NCI-H2196 (cell line): Measurements from ENCODE around the gene KLK12.

Experiments
- DNase-seq: peaks from one replicate; lab custom pipeline; 2025; ENCODE audit not compliant: unreplicated experiment; lab: John Stamatoyannopoulos, UW

Gene KLK12, protein sequence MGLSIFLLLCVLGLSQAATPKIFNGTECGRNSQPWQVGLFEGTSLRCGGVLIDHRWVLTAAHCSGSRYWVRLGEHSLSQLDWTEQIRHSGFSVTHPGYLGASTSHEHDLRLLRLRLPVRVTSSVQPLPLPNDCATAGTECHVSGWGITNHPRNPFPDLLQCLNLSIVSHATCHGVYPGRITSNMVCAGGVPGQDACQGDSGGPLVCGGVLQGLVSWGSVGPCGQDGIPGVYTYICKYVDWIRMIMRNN

DNA sequence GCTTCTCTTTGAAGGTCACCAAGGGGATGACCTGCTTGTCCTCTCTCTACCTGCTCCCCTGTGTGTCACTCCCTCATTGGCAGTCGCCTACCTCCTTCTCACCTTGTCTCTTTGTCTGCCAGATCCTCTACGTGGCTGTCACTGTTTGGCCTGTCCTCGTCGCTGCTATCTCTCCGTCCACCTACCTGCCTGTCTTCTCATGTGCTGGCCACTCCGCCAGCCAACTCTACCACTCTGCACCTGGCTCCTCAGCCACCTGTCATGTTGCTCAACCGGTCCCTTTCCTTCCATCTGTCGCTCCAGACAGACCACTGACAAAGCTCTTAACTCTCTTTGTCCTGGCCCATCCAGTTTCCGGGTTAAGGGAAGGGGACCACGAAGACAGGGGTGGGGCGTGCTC, at the start of gene KLK12:
TSS of gene KLK12 (minus strand) at position 299 of the 400 bp plus-strand sequence. CDS start 381 bp downstream, outside the sequence.
- peak; percentile 53 for DNase-seq

- no peak for DNase-seq
These were observed 49.7 kb upstream of the KLK12 start for GRCh38 chr19:51084505-51084904.

DNA sequence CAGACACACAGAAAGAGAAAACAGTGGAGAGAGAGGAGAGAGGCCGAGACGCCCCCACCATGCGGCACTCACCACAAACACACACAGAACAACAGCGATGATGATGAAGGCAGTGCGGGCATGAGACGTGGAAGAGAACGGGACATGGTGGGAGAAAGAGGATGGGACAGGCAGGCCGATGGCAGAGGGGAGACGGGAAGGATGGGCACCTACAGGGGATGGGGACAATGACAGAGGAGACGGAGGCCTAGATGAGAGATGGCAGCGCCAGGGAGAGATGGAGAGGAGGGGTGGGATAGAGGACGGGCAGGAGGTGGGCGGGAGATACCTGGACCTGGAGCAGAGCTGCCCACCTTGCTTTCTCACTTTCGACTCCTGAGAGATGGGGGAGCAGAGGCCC, 49.0 kb upstream of the KLK12 start:
- DNase-seq: no peak

DNA sequence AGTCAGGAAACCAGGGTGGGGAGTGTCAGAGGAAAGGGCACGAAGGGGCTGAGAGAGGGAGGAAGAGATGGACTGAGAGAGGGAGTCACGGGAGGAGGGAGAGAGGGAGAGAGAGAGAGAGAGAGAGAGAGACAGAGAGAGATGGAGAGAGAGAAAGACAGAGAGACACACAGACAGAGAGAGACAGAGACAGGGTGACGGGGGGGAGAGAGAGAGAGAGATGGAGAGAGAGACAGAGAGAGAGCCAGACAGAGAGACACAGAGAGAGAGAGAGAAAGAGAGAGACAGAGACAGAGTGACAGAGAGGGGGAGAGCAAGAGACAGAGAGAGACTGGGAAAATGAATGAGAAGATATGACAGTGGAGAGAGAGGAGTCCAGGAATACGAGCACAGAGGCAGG, 48.4 kb upstream of the KLK12 start:
- no peak for DNase-seq

- no peak for DNase-seq
These were observed 47.8 kb upstream of the KLK12 start, which contains the start of gene KLK14 for GRCh38 chr19:51082611-51083010. TSS of gene KLK14 (minus strand) at chr19:51082887. CDS start at chr19:51082614, 273 bp downstream.

DNA sequence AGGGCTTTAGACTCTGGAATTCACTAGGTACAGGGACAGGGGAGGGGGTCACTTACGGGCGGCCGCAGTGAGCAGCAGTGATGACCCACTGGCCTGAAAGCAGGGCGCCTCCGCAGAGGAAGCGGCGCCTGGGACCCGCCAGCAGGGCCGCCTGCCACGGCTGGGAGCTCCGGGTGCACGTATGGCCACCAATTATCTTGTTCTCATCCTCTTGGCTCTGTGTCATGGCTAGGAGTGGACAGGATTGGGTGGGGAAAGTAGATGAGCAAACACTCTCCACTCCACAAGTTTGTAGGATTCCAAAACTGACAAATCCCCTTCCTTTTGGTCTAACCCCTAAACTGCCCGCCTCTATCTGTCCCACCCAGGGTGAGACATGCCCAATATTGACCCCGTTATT, 46.7 kb upstream of the KLK12 start:
- DNase-seq: no peak

GRCh38 chr19:51079481-51080110, 44.8 kb upstream of the KLK12 start:
- DNase-seq: peak; percentile 7

DNA sequence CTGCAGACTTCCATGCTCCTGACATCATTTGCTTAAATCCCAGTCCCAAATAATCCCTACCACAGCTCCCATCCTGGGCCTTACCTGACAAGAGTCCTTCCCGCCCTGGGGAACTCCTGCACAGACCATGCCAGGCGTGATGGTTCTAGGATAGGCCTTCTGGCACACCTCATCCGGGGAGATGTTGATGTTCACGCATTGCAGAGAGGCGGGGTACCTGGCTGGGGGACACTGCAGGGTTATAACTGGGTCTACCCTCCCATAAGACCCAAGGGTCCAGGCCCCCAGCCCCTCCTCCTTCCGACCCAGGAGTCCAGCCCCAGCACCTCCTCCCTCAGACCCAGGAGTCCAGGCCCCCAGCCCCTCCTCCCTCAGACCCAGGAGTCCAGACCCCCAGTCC, 43.9 kb upstream of the KLK12 start:
- DNase-seq: no peak

DNA sequence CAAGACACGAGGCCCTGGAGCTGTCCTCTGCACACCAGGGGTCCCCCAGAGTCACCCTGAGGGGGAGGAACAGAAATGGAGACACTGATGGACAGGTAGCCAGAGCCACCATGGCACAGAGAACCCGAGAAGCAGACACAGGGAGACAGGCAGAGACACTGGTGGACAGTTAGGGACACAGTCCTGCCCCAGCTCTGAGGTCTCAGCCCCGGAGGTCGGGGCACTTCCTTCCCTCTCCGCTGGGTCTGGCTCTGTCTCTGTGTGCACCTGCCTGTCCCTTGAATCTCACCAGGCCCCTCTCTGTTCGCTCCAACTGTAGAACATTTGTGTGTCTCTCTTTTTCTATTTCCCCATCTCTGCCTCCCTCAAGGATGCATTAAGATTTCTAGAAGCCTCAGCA, 43.3 kb upstream of the KLK12 start:
- DNase-seq: no peak

DNA sequence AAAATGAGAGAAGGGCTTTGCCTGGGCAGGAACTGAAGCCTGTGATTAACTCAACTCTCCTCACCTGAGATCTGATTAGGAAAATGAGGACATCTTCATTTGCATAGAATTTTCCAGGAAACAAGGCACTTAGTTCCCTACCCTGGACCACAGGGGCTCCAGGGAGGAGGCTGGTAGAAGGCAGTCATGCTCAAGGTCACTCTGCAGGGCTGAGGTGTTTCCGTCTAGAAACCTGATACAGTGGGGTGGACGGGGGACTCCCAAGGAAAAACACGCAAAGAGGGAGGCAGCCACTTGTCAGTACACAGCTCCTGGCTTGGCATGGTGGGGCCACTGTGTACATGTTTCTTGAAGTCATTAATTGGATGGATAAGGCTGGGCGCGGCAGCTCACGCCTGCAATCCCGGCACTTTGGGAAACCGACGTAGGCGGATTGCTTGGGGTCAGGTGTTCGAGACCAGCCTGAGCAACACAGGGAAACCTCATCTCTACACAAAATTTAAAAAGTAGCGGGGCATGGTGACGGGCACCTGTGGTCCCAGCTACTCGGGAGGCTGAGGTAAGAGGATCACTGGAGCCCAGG, 41.9 kb upstream of the KLK12 start:
- DNase-seq: no peak

DNA sequence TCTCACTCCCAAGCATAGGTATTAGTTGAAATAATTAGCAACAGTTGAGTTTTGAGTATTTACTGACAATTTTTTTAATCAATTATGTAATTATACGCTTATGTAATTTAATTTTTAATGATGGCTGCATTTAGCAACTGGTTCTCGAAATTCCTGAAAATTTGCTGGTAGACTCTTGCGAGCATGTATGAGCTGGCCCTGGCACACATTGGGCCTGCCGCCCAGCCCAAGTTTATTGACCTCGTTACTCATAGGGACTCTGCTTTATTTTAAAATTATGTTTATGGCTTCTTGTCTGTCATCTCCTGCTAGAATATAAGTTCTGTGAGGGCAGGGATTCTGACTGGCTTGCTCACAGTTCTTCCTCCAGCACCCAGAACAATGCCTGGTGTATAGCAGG, 41.2 kb upstream of the KLK12 start:
- DNase-seq: no peak

- peak; percentile 20 for DNase-seq
These were observed 36.2 kb upstream of the KLK12 start for GRCh38 chr19:51071095-51071405.

DNA sequence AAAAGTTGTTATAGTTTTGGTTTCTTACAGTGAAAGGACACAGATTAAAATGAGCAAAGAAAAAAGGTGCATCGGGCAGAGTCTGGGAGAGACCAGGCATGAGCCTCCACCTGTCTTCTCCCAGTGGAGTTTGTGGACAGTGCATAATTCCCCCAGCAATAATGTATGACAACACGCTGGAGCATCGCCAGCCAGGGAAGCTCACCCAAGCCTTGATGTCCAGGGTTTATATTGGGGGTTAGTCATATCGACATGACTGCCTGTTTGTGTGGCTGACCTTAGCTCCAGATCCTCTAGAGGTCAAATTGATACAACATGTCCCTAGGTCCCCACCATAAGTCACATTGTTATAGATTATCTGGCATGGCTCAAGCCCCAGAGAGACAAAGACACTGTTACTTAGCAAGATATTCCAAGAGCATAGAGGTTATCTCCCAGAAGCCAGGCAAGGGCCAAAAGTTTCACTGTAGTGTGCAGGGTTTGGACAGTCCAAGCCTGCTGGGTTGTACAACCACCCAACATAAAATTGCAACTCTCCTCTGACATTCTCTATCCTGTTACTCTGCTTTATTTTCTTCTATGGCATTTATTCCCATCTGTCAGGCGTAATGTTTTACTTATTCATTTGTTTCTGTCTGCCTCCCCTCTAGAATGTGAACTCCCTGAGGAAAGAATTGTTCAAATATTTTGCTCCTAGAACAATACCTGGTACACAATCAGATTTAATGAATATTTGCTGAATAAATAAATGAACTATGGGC, 35.7 kb upstream of the KLK12 start:
- no peak for DNase-seq

GRCh38 chr19:51066393-51067186, 31.8 kb upstream of the KLK12 start:
- no peak for DNase-seq

- DNase-seq: no peak
These were observed 30.6 kb upstream of the KLK12 start for GRCh38 chr19:51065221-51065960.

- DNase-seq: no peak
These were observed 29.9 kb upstream of the KLK12 start, which contains the start of gene KLK13 for GRCh38 chr19:51064534-51065220. TSS of gene KLK13 (minus strand) at chr19:51065092. CDS start at chr19:51065067, 25 bp downstream.

DNA sequence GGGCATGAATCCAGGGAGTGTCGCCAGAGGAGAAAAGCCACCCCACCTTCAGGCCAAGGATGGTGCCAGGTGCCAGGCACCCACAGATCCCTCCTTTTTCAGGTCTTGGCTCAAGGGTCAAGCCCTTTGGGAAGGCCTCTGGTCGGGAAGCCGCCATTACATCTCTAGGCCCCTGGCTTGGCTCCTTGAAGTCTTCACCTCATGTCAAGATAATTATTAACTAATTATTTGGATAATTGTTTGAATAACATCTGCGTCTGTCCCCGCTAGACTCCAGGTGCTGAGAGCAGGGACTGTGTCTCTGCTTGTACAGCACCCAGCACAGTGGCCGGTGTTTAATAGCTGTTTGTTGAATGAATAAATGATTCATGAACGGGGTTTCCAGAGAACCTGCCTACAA, 28.9 kb upstream of the KLK12 start:
- no peak for DNase-seq

DNA sequence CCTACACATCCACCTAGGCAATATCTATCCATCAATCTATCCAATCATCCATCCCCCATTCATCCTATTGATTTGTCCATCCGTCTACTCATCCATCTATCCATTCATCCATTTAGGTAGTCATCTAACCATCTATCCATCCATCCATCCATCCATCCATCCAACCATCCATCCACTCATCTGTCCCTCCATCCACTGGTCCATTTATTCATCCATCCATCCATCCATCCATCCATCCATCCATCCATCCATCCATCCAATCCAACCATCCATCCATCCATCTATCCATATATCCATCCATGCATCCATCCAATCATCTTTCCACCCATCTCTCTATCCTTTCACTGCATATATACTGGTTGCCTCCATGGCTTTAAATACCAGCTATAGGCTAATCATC, 26.2 kb upstream of the KLK12 start:
- DNase-seq: no peak

DNA sequence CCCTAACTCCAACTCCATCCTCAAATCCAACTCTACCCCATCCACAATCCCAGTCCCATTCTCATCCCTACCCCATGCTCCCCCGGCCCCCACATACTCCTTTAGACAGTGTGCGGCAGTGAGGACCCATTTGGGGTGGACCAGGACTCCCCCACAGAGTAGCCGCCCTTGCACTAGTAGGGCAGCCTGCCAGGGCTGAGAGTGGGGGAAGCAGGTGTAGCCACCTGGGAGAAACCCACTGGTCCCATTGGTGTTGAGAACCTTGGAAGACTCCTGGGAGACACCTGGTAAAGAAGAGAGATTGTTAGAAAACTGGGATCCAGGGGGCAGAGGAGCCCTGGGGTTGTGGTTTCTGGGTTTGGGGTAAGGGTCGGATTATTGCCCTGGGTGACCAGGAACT, 25.5 kb upstream of the KLK12 start:
- DNase-seq: no peak

GRCh38 chr19:51059715-51060114, 24.9 kb upstream of the KLK12 start:
- DNase-seq: no peak
